Heart right ventricle (tissue), 16 donors: ENCODE measurements around the gene IZUMO4. TPM values are rescaled to one million over a fixed set of nuclear protein-coding genes. Genes with fewer than 3 reads are reported as not detected.

Experiments used
- ATAC-seq, 8 donors: fragments of 200-7000 bp; cut with Tn5 transposase; one replicate each; pipeline ENCODE4 v1.9.1; 2020; ENCODE audit warnings: mild to moderate bottlenecking in 8 of 8, moderate library complexity in 8 of 8, moderate number of reproducible peaks in 1 of 8
- DNase-seq, 2 donors: peaks; one replicate each; pipeline ENCODE4 v3.0.0-alpha.2; 2020
- H3K27ac ChIP-seq, 10 donors: fragments of 200-600 bp; sonication (generic) in 2 of 10; one replicate each; pipeline versions ENCODE4 v1.5.0 to v1.8.0; 2020 to 2022; ENCODE audit warnings: mild to moderate bottlenecking in 3 of 10
- H3K27me3 ChIP-seq, 7 donors: fragments of 200-600 bp; one replicate each; pipeline ENCODE4 v1.8.0; 2021 to 2022; ENCODE audit warnings: mild to moderate bottlenecking in 2 of 7
- H3K36me3 ChIP-seq, 9 donors: fragments of 200-600 bp; sonication (generic) in 1 of 9; one replicate each; pipeline versions ENCODE4 v1.5.0 to v1.8.0; 2020 to 2022; ENCODE audit warnings: mild to moderate bottlenecking in 2 of 9
- H3K4me1 ChIP-seq, 9 donors: fragments of 200-600 bp; sonication (generic) in 1 of 9; one replicate each; pipeline versions ENCODE4 v1.5.0 to v1.8.0; 2020 to 2022; ENCODE audit warnings: mild to moderate bottlenecking in 4 of 9
- H3K4me3 ChIP-seq, 10 donors: fragments of 200-600 bp; sonication (generic) in 2 of 10; one replicate each; pipeline versions ENCODE4 v1.5.0 to v1.8.0; 2020 to 2022; ENCODE audit warnings: mild to moderate bottlenecking in 7 of 10, moderate library complexity in 2 of 10
- H3K9me3 ChIP-seq, 11 donors: fragments of 200-600 bp in 10 of 11; sonication (generic) in 2 of 11; one replicate each; pipeline versions ENCODE4 v1.5.0 to v1.8.0; 2013 to 2022; ENCODE audit warnings: mild to moderate bottlenecking in 2 of 11, control low read depth in 1 of 11, moderate library complexity in 1 of 11
- WGBS, 2 donors: extraction: QIAGEN DNeasy Blood & Tissue Kit; methylation state at CpG; one replicate each; pipeline ENCODE4 v1.1.7; 2013; ENCODE audit warnings: inconsistent platforms in 1 of 2; 5-methylcytosine and 5-hydroxymethylcytosine counted together
- intact Hi-C, 10 donors: fragments of 100-400 bp; cut with DNase I; formaldehyde crosslinking; loops; one replicate each; pipeline versions ENCODE4 v1.11.1 to v1.14.2; 2022
- polyA plus RNA-seq, 2 donors: library from polyadenylated mRNA; stranded (reverse); fragments of 200-250 nt; gene quantifications; one replicate each; pipeline ENCODE4 v1.2.3, GENCODE V29; 2013
- total RNA-seq, 10 donors: library from RNA; stranded (reverse); fragmentation: NEBNext Ultra II Directional in 3 of 10; extraction: Animal tissue kit (Norgen Biotek cat#: 25700) in 3 of 10; gene quantifications; one replicate each; pipeline versions ENCODE4 v1.2.1 to v1.2.4, GENCODE V29; 2021 to 2023
- TF ChIP-seq, protein P1 (sequence below), 9 donors: fragments of 200-600 bp; sonication (generic) in 2 of 9; IDR thresholded peaks; one replicate each; pipeline versions ENCODE4 v1.5.0 to v1.8.0; 2021 to 2022; ENCODE audit warnings: antibody characterized with exemption in 9 of 9, mild to moderate bottlenecking in 5 of 9, moderate library complexity in 1 of 9
- donor health status: Arrhythmogenic right ventricular cardiomyopathy.
- donor health status: ischemic (EF 13 %, LVEDD 7.1; RV severe dilation, severe dysfunction).
- donor health status: healthy with polysubstance abuse.
- donor health status: DM: no; HTN: yes; CAD: no.
- donor health status: DM: no; HTN: no; CAD: no.
- donor health status: ischemic (EF 25% LVEDD 6.9; RV normal size, moderate dysfunction).
- donor health status: ischemic (EF 25% LVEDD 5.7; RV mildly dilated, moderate dysfunction).
- donor health status: healthy.
- donor health status: DM: yes; HTN: yes; CAD: no.
- donor health status: Ischemic cardiomyopathy.
- donor health status: ischemic (EF 35%, LVEDD 5.7; RV mildly dilated, moderate dysfunction).
- donor health status: nonischemic (EF 11% LVEDD 7.7; RV severe dilation, severe dysfunction).
- donor health status: DM: yes; HTN: yes; CAD: no.
- donor health status: PGD.
- donor health status: ischemic (EF 29% LVEDD 5.4; RV normal size, mild dysfunction).
- donor health status: nonischemic (EF 23%, LVEDD 6.1; RV moderate dilation, normal function).

The IZUMO4 gene
- total and polyA plus RNA-seq, 12 donors = 1.2 to 13.1 (median 2.7) TPM

DNA sequence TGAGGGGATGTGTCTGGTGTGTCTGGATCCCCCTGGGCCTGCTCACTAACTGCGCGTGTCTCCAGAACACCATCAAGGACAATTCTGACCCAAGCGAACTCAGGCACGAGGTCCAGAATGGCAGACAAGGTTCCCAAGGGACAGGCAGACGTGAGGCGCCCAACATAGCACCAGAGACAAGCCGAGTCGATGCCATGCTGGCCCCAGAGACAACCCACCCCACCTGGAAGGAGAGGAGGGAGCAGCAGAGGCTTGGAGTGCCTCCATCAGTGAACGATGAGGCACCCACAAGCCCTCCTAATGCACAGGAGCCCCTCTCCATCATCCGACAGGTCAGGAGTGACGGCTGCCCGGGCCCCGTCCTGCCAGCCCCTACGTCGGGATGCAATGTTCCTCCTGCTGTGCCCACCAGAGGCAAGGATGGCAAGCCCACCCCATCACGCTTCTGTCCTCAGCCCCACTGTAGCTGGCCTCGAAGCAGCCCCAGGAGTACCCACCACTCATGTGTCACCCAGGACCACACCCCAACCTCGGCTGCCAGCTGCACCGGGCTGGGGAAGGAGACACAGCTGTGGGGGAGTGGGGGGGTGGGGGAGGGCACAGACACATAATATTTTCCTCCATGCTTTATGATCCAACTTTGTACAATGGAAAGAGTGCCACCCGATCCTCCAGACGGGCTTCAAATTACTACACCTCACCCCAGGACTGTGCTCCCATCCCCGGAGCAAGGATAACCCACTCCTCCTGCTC, 42.8 kb downstream of the IZUMO4 start:
- peaks cover 0 to 33% (median 18%) of the 10 kb centered on the region in 9 donors for H3K4me1 ChIP-seq
- H3K9me3 ChIP-seq = no peaks in the 10 kb centered on the region
- 86 to 89% methylated on average over 22 of the region's 22 CpGs for WGBS, 2 donors
- TF ChIP-seq, protein P1, sequence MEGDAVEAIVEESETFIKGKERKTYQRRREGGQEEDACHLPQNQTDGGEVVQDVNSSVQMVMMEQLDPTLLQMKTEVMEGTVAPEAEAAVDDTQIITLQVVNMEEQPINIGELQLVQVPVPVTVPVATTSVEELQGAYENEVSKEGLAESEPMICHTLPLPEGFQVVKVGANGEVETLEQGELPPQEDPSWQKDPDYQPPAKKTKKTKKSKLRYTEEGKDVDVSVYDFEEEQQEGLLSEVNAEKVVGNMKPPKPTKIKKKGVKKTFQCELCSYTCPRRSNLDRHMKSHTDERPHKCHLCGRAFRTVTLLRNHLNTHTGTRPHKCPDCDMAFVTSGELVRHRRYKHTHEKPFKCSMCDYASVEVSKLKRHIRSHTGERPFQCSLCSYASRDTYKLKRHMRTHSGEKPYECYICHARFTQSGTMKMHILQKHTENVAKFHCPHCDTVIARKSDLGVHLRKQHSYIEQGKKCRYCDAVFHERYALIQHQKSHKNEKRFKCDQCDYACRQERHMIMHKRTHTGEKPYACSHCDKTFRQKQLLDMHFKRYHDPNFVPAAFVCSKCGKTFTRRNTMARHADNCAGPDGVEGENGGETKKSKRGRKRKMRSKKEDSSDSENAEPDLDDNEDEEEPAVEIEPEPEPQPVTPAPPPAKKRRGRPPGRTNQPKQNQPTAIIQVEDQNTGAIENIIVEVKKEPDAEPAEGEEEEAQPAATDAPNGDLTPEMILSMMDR (IDR thresholded peaks at IDR 0.05) = no peak
- intact Hi-C loops = no loop called here
- H3K36me3 ChIP-seq = peaks cover 0 to 66% (median 20%) of the 10 kb centered on the region in 9 donors
- no peak overlapping the region for H3K4me3 ChIP-seq
- no peak overlapping the region for H3K27ac ChIP-seq
- DNase-seq (no peak), ATAC-seq (peak in 1 of 8 donors; percentile 11)
- no peaks in the 10 kb centered on the region for H3K27me3 ChIP-seq

DNA sequence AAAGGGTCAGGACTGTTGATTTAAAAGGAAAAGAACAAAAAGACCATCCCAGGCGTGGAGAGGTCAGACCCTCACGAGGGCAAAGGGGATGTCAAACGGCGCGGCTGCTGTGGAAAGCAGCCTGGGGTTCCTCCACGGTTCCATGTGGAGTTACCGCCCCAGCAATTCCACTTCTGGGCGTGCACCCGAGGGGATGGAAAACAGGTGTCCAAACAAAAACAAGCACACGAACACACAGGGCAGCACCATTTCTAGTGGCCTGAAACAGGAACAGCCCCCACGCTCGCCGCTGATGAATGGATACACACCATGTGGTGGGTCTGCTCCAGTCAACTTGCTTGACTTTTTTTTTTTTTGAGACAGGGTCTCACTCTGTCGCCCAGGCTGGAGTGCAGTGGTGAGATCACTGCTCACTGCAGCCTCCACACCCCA, 43.4 kb downstream of the IZUMO4 start:
- intact Hi-C loops = no loop called here
- Histone ChIP-seq H3K27ac (no peak overlapping the region), H3K36me3 (peaks cover 0 to 65% (median 20%) of the 10 kb centered on the region in 9 donors), H3K27me3 (no peaks in the 10 kb centered on the region), H3K4me3 (no peak overlapping the region), H3K9me3 (no peaks in the 10 kb centered on the region), H3K4me1 (peaks cover 0 to 39% (median 18%) of the 10 kb centered on the region in 9 donors)
- WGBS, 2 donors = 88 to 92% methylated on average over 14 of the region's 14 CpGs
- DNase-seq (no peak), ATAC-seq (no peak)
- TF ChIP-seq, protein P1 (IDR thresholded peaks at IDR 0.05) = no peak

- DNase-seq (no peak), ATAC-seq (no peak)
- intact Hi-C loops = no loop called here
- no peak overlapping the region for H3K4me3 ChIP-seq
- H3K27me3 ChIP-seq = no peaks in the 10 kb centered on the region
- WGBS, 2 donors = 94 to 95% methylated on average over 15 of the region's 15 CpGs
- H3K9me3 ChIP-seq = no peaks in the 10 kb centered on the region
- TF ChIP-seq, protein P1 (IDR thresholded peaks at IDR 0.05) = no peak
- H3K27ac ChIP-seq = no peak overlapping the region
- H3K4me1 ChIP-seq = peaks cover 0 to 57% (median 28%) of the 10 kb centered on the region in 9 donors
- peaks cover 0 to 61% (median 11%) of the 10 kb centered on the region in 9 donors for H3K36me3 ChIP-seq
Observed at GRCh38 chr19:2142173-2142829, 45.6 kb downstream of the IZUMO4 start.

GRCh38 chr19:2144190-2144589, 47.5 kb downstream of the IZUMO4 start:
- H3K4me3 ChIP-seq = no peak overlapping the region
- intact Hi-C loops = no loop called here
- TF ChIP-seq, protein P1 (IDR thresholded peaks at IDR 0.05) = no peak
- no peaks in the 10 kb centered on the region for H3K27me3 ChIP-seq
- H3K27ac ChIP-seq = no peak overlapping the region
- peaks cover 0 to 49% (median 30%) of the 10 kb centered on the region in 9 donors for H3K4me1 ChIP-seq
- no peak for DNase-seq
- WGBS, 2 donors = 94 to 96% methylated on average over 15 of the region's 15 CpGs
- ATAC-seq = peak in 1 of 8 donors; percentile 14
- H3K36me3 ChIP-seq = peaks cover 0 to 48% (median 0%) of the 10 kb centered on the region in 9 donors
- no peaks in the 10 kb centered on the region for H3K9me3 ChIP-seq
